GM18909 (cell line): Measurements from ENCODE around the gene B3GNT5.

ENCODE experiments used
- ATAC-seq: cut with Tn5 transposase; IDR thresholded peaks from one replicate; pipeline ENCODE4 v1.9.1; 2021; ENCODE audit warnings: mild to moderate bottlenecking; ENCODE audit not compliant: unreplicated experiment, poor library complexity

The B3GNT5 gene

DNA sequence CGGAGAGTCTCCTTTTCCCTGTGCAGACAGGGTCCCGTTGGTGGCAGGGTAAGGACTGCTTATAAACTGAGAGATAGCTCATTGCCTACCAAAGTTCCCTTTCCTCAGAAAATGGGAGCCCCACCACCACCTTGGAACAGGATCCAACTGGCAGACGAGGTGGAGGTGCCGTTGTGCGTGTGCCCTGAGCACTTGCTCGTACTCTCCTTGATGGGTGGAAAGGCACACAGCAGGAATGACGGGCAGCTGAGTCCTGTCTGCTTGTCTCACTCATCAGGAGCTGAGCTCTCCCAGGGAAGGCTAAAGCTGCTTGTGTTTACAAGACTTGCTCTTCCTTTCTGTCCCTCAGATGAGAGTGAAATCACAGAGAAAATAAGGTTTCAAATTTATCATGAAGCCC is 60.7 kb downstream of the B3GNT5 start:
- ATAC-seq: no peak

GRCh38 chr3:183315739-183316138 is 62.7 kb downstream of the B3GNT5 start:
- no peak for ATAC-seq

DNA sequence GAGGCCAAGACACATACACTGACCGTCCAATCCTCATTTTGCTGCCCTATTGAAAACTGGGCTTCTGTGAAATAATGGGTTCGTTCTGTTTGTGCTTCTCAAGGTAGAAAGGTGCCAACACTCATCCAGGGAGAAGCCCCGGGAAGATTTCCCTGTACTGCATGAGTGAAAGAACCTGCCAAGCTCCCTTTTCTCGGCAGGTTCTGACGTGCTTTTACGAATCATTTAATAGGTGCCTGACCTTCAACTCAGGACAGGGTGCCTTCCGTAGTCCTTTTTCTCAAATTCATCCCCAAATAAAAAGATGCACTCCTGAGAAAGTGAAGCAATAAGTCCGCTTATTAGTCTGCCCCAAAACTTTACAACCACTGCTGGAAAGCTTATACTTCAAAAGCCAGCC is 64.2 kb downstream of the B3GNT5 start:
- no peak for ATAC-seq

- no peak for ATAC-seq
Measured at GRCh38 chr3:183317886-183318865, 65.1 kb downstream of the B3GNT5 start.

DNA sequence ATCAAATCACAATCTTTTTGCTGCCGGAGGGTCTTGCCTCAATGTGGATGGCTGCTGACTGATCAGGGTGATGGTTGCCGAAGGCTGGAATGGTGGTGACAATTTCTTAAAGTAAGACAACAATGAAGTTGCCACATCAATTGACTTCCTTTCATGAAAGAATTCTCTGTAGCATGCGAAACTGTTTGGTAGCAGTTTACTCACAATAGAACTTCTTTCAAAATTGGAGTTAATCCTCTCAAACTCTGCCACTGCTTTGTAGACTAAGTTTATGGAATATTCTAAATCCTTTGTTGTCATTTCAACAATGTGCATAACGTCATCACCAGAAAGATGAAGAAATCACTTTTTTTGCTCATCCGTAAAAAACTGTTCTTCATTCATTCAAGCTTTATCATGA is 65.8 kb downstream of the B3GNT5 start:
- no peak for ATAC-seq

DNA sequence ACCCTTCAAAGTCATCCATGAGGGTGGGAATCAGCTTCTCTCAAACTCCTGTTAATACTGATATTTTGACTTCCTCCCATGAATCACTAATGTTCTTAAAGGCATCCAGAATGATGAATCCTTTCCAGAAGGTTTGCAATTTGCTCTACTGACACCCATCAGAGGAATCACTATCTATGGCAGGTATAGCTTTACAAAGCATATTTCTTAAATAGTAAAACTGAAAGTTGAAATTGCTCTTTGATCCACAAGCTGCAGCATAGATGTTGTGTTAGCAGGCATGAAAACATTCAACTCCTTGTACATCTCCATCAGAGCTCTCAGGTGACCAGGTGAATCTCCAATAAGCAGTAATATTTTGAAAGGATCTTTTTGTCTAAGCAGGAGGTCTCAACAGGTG is 66.3 kb downstream of the B3GNT5 start:
- ATAC-seq: no peak
